ENCODE measurements around the gene SPPL3.

GRCh38 chr12:120720234-120720986 lies 183.7 kb downstream of the SPPL3 start:
- TF ChIP-seq POLR2AphosphoS5 (IDR thresholded peaks at IDR 0.05; ENCODE audit: low read depth, low read length) (no peak), POLR2A (IDR thresholded peaks at IDR 0.05; ENCODE audit: low read depth, low read length) (no peak)

All from GM12892 (cell line).